CD14-positive monocyte (primary cell): ENCODE data around the gene DUSP16. TPM values are rescaled to one million over a fixed set of nuclear protein-coding genes. Genes with fewer than 3 reads are reported as not detected.

Experiments used
- DNase-seq, 3 donors: peaks; one replicate each; pipeline ENCODE4 v3.0.0-alpha.2; 2011 to 2022
- H2AFZ ChIP-seq: 2 replicates; pipeline ENCODE4 v1.6.0; 2012; ENCODE audit warnings: mild to moderate bottlenecking, low read depth, low read length, inconsistent platforms; ENCODE audit not compliant: insufficient read depth, poor library complexity, severe bottlenecking
- H3K27ac ChIP-seq, 2 donors: 1 replicate in 1 of 2; 2 replicates in 1 of 2; pipeline ENCODE4 v1.5.1; 2012 to 2013; ENCODE audit warnings: low read length in 2 of 2, control low read depth in 1 of 2, inconsistent platforms in 1 of 2, low read depth in 1 of 2, mild to moderate bottlenecking in 1 of 2
- H3K27me3 ChIP-seq, 2 donors: one replicate each; pipeline versions ENCODE4 v1.6.0 to v1.6.1; 2011 to 2013; ENCODE audit warnings: low read length in 2 of 2; ENCODE audit not compliant: control insufficient read depth in 2 of 2, insufficient read depth in 2 of 2
- H3K36me3 ChIP-seq, 2 donors: replicated peaks in 1 of 2; 1 replicate in 1 of 2; 2 replicates in 1 of 2; pipeline versions ENCODE4 v1.5.1 to v1.6.1; 2012 to 2013; ENCODE audit warnings: low read length in 2 of 2, control low read depth in 1 of 2, inconsistent platforms in 1 of 2, mild to moderate bottlenecking in 1 of 2; ENCODE audit not compliant: insufficient read depth in 2 of 2, control insufficient read depth in 1 of 2
- H3K4me1 ChIP-seq, 2 donors: 1 replicate in 1 of 2; 2 replicates in 1 of 2; pipeline versions ENCODE4 v1.5.1 to v1.6.1; 2012 to 2013; ENCODE audit warnings: low read length in 2 of 2, control low read depth in 1 of 2, inconsistent platforms in 1 of 2, mild to moderate bottlenecking in 1 of 2, moderate library complexity in 1 of 2; ENCODE audit not compliant: insufficient read depth in 2 of 2, control insufficient read depth in 1 of 2
- H3K4me2 ChIP-seq: replicated peaks from 2 replicates; pipeline ENCODE3; 2012; ENCODE audit warnings: low read length, moderate library complexity, mild to moderate bottlenecking; ENCODE audit not compliant: poor library complexity, severe bottlenecking; ENCODE audit errors: extremely low read depth
- H3K4me3 ChIP-seq, 3 experiments: fragments of 200-600 bp in 1 of 3; sonication (generic) in 1 of 3; replicated peaks in 1 of 3; 1 replicate in 2 of 3; 2 replicates in 1 of 3; pipeline ENCODE4 v1.5.1; 2011 to 2013; ENCODE audit warnings: low read length in 3 of 3, mild to moderate bottlenecking in 3 of 3, control low read depth in 2 of 3, low read depth in 2 of 3, inconsistent platforms in 1 of 3, moderate library complexity in 1 of 3
- H3K79me2 ChIP-seq: 2 replicates; pipeline ENCODE4 v1.6.0; 2012; ENCODE audit warnings: mild to moderate bottlenecking, control low read depth, inconsistent platforms, low read length, moderate library complexity; ENCODE audit not compliant: insufficient read depth
- H3K9ac ChIP-seq: 2 replicates; pipeline ENCODE4 v1.6.0; 2017; ENCODE audit warnings: low read length, mild to moderate bottlenecking; ENCODE audit not compliant: insufficient read depth, poor library complexity, severe bottlenecking
- H3K9me3 ChIP-seq, 2 donors: replicated peaks in 1 of 2; 1 replicate in 1 of 2; 2 replicates in 1 of 2; pipeline versions ENCODE4 v1.5.1 to v1.6.1; 2012 to 2013; ENCODE audit warnings: low read length in 2 of 2, control low read depth in 1 of 2; ENCODE audit not compliant: control insufficient read depth in 1 of 2, insufficient read depth in 1 of 2
- H4K20me1 ChIP-seq: 2 replicates; pipeline ENCODE4 v1.6.0; 2012; ENCODE audit warnings: mild to moderate bottlenecking, low read length, control low read depth, moderate library complexity; ENCODE audit not compliant: insufficient read depth
- H3K27ac Mint-ChIP-seq, 7 donors: one replicate each; pipeline ENCODE4 v1.8.0; 2020; ENCODE audit warnings: mild to moderate bottlenecking in 7 of 7, mixed read lengths in 7 of 7, moderate library complexity in 6 of 7, inconsistent platforms in 2 of 7
- H3K27me3 Mint-ChIP-seq, 3 donors: one replicate each; pipeline ENCODE4 v1.8.0; 2021 to 2022; ENCODE audit warnings: low read depth in 3 of 3, mild to moderate bottlenecking in 3 of 3, mixed read lengths in 3 of 3, moderate library complexity in 3 of 3, inconsistent platforms in 1 of 3
- H3K36me3 Mint-ChIP-seq, 2 donors: one replicate each; pipeline ENCODE4 v1.8.0; 2020; ENCODE audit warnings: mixed read lengths in 2 of 2, inconsistent platforms in 1 of 2, mild to moderate bottlenecking in 1 of 2
- H3K4me1 Mint-ChIP-seq: one replicate; pipeline ENCODE4 v1.8.0; 2020; ENCODE audit warnings: mild to moderate bottlenecking, mixed read lengths
- H3K4me3 Mint-ChIP-seq, 2 donors: one replicate each; pipeline ENCODE4 v1.8.0; 2020; ENCODE audit warnings: mild to moderate bottlenecking in 2 of 2, mixed read lengths in 2 of 2, moderate library complexity in 1 of 2
- H3K9me3 Mint-ChIP-seq, 7 donors: one replicate each; pipeline ENCODE4 v1.8.0; 2020 to 2022; ENCODE audit warnings: mixed read lengths in 7 of 7, mild to moderate bottlenecking in 6 of 7, moderate library complexity in 6 of 7, inconsistent platforms in 2 of 7
- CTCF ChIP-seq: fragments of 200-600 bp; IDR thresholded peaks from one replicate; pipeline ENCODE4 v1.8.0; 2022; ENCODE audit warnings: antibody characterized with exemption, mild to moderate bottlenecking
- whole genome bisulfite sequencing: methylation state at CpG from one replicate; pipeline ENCODE4 v1.1.5; 2013; ENCODE audit warnings: missing lambda C conversion rate; ENCODE audit not compliant: insufficient coverage; 5-methylcytosine and 5-hydroxymethylcytosine counted together
- intact Hi-C, 2 donors: fragments of 100-400 bp; cut with micrococcal nuclease; formaldehyde crosslinking; loops; one replicate each; pipeline versions ENCODE4 v1.15.0 to v1.15.1; 2023
- polyA plus RNA-seq, 3 donors: library from polyadenylated mRNA; depleted of rRNA in 1 of 3; unstranded in 2 of 3; stranded (reverse) in 1 of 3; fragments of 300-500 nt in 2 of 3; fragments of >200 nt in 1 of 3; fragmentation: Illumina TruSeq in 2 of 3; gene quantifications; 1 replicate in 2 of 3; 2 replicates in 1 of 3; pipeline ENCODE4 v1.2.3, GENCODE V29; 2012 to 2021

DUSP16 gene
- polyA plus RNA-seq, 3 donors = 0.04 to 0.46 (median 0.27) TPM

DNA sequence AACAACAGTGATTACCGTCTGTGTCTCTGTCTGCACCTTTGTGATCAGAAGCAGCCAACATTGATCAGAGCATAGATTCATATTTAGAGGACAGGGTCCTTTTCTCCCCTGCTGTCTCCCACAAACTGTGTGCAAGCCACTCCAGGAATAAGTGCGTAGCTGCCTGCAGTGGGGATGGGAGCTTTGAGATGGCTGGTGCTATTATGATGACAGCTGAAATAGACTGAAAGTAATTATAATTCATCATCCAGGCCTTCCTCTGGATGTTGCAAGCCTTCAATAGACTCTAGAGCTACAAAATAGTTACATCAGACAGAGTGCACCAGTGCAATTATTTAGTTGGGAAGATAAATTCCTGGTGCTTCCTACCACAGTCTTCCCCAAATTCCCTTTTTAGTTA lies 137.7 kb downstream of the DUSP16 start:
- peaks cover 18% of the 10 kb centered on the region in 2 donors for H3K36me3 Mint-ChIP-seq
- H4K20me1 ChIP-seq = no peaks in the 10 kb centered on the region
- H3K27ac Mint-ChIP-seq = no peak overlapping the region

More for the DNA sequence above, 137.7 kb downstream of the DUSP16 start:
- H3K4me2 ChIP-seq = no peak overlapping the region
- DNase-seq = no peak
- H2AFZ ChIP-seq = no peak overlapping the region
- H3K4me1 ChIP-seq = no peaks in the 10 kb centered on the region
- no peak overlapping the region for H3K4me3 ChIP-seq
- peaks cover 16 to 21% of the 10 kb centered on the region in 2 donors for H3K9me3 ChIP-seq
- no peak overlapping the region for H3K4me3 Mint-ChIP-seq
- H3K27ac ChIP-seq = no peak overlapping the region
- no peaks in the 10 kb centered on the region for H3K27me3 Mint-ChIP-seq
- no peak overlapping the region for H3K9ac ChIP-seq
- intact Hi-C loops = no loop called here
- no peak for TF ChIP-seq CTCF
- H3K9me3 Mint-ChIP-seq = peaks cover 25 to 42% (median 35%) of the 10 kb centered on the region in 7 donors
- no peaks in the 10 kb centered on the region for H3K36me3 ChIP-seq
- H3K79me2 ChIP-seq = no peaks in the 10 kb centered on the region
- WGBS = no CpG with 5 or more reads among the region's 2 CpGs
- no peaks in the 10 kb centered on the region for H3K27me3 ChIP-seq
- no peaks in the 10 kb centered on the region for H3K4me1 Mint-ChIP-seq

Other genes with a start within 250 kb of the DUSP16 start
- 1 to 10 TPM in 2 of 3 donors, under 1 TPM in 1; 0.24 to 2.3 (median 1.5) TPM for gene MANSC1, start 212.6 kb downstream of the DUSP16 start, polyA plus RNA-seq
- gene BORCS5, start 205.8 kb downstream of the DUSP16 start, polyA plus RNA-seq = 10 to 100 TPM in 1 of 3 donors, 1 to 10 TPM in 2; 8.5 to 15.1 (median 9.6) TPM
- gene CREBL2, start 49.0 kb upstream of the DUSP16 start, polyA plus RNA-seq = 10 to 100 TPM; 14.4 to 45.9 (median 38.2) TPM
- not detected for gene GPR19, start 133.3 kb upstream of the DUSP16 start, polyA plus RNA-seq
- 10 to 100 TPM in 1 of 3 donors, 1 to 10 TPM in 2; 9.2 to 98.1 (median 9.5) TPM for gene CDKN1B, start 154.5 kb upstream of the DUSP16 start, polyA plus RNA-seq
- under 1 TPM in 2 of 3 donors, not detected in 1; 0.08 to 0.21 TPM for gene APOLD1, start 222.8 kb upstream of the DUSP16 start, polyA plus RNA-seq